Measurements from ENCODE around the gene NOTCH1.
"Not testable (repeated sequence)": the region's sequence is repeated elsewhere in the genome, so short reads cannot be mapped to it uniquely, and the experiment has no call there.

The NOTCH1 gene

GRCh38 chr9:136545965-136546696 is at the start of gene NOTCH1:
Gene NOTCH1 (minus strand): TSS chr9:136546048. CDS start chr9:136545786, 262 bp downstream.
- DNase-seq = peak; percentile 81 to 90 (median 85)

- no peak for DNase-seq
Measured at GRCh38 chr9:136594492-136594891, 48.6 kb upstream of the NOTCH1 start.

GRCh38 chr9:136593581-136593980 is 47.7 kb upstream of the NOTCH1 start:
- no peak for DNase-seq

DNA sequence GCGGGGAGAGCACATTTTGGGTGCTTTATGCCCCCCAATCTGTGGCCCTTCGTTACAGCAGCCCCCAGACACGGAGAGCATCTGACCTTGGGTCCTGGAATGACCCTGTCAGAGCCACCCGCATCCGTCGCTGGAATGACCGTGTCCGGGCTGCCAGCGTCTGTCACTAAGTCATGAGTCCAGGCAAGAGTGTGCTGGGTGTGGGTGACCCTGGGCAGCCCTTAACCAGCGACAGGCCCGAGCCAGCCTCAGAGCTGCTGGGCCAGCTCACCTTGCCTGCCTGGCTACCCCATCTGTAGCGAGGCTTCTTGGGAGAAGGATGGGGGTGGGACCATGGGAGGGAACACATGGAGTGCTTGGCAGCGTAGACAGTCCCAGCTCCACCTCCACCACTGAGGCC is 46.8 kb upstream of the NOTCH1 start:
- no peak for DNase-seq

DNA sequence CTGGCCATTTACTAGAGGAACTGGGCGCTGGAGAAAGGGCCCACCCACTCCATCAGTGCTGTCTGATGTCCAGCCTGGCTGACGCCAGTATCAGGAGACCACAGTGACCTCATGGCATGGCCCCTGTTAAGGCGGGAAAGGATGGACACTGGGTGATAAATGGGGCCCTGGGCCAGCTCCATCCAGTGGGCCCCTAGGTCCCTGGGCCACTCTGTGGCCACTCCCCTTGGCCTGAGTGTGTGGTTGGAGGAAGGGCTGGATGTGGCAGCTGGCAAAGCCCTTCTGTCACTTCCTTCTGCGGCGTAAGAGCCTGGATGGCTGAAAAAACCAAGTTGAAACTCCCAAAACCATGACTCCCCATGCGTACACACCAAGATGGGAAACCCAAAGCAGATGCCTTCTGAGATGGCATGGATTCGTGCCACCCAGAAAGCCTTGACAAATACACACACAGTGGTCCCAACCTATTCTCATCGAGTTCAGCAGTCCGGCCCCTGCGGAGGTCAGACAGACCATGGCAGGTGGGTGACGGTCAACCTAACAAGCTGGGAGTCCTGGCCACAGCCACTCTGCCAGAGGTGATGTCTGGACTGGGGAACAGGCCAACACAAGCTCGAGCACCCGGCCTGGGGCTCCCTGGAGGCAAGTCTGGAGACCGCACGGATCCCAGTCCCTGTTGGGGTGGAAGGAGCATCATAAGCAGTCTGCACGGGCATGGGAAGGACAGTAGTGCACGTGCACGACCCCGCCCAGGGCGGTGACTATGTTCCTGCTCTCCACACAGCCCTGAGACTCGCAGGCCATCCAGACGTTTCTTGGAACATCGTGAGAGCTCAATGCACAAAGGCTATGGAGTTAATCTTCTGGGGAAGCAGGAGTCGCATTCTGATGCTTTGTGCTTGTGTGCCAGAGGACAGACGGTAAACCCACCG is 45.2 kb upstream of the NOTCH1 start:
- DNase-seq = no peak

DNA sequence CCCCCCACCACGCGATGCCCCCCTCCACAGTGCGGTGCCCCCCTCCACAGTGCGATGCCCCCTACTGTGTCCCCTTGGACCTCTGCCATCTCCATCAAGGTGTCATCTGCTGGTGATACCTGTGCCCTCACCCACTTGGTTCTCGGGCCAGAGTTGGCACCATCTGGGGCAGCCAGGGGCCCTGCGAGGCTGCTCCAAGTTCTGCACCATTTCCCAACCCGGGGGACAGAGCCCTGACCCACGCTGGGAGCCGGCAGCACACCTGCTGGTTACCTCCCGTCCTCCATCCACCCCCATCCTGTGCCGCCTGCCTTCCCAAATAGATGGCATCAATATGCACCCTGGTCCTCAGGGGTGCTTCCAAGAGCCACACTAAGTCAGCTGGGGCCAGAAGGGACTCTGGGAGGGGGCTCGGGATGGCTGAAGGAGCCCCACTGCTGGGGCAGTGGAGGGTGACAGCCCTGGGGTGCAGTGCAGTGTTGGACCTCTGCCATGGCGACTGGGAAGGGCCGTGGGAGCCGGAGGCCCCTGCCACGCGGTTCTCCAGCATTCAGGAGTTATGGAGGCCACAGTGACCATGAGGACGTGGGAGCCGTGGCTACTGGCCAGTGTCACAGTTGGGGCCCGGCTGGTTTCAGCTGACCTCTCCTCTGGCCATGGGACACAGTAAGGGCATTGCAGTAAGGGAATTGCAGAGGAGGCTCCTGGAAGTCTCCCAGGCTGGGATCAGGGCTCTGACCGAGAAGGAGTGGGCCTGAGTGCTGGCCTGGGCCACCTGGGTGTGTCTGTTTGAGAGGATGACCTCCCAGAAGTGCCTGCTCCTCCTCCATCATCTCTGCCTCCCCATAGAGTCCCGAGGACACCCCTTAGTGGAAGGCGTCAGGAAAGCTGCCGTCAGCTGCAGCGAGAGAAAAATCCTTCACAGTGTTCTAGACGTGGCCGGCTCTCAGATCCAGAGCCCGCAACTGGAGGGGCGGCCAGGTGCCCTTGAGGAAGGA is 44.2 kb upstream of the NOTCH1 start:
- no peak for DNase-seq

GRCh38 chr9:136588663-136589464 is 43.0 kb upstream of the NOTCH1 start:
- peak in 1 of 6 experiments; percentile 17 for DNase-seq

GRCh38 chr9:136587944-136588662 is 42.3 kb upstream of the NOTCH1 start:
- peak in 4 of 6 experiments; percentile 11 to 23 (median 15) for DNase-seq

- no peak for DNase-seq
Measured at GRCh38 chr9:136587145-136587943, 41.5 kb upstream of the NOTCH1 start.

DNA sequence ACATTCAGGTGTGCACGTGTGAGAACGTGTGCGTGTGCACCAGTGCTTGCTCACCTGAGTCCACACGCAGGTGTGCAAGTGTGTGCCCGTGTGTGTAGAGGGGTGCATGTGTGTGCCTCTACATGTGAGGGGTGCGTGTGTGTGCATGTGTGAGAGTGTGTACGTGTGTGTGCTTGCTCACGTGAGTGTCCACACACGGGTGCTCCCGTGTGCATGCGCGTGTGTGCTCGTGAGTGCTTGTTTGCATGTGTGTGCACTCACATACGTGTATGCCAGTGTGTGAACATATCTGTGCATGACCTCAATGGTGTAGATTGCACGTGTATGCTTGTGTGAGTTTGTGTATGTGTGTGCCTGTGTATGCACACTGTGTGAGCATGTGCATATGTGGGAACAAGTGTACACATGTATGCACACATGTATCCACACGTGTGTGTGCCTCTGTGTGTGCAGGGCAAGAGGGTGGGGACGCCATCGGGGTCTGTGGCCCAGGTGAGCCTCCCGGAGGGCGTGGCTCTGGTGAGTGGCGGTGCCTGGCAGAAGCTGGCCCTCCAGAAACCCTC is 40.6 kb upstream of the NOTCH1 start:
- no peak for DNase-seq

DNA sequence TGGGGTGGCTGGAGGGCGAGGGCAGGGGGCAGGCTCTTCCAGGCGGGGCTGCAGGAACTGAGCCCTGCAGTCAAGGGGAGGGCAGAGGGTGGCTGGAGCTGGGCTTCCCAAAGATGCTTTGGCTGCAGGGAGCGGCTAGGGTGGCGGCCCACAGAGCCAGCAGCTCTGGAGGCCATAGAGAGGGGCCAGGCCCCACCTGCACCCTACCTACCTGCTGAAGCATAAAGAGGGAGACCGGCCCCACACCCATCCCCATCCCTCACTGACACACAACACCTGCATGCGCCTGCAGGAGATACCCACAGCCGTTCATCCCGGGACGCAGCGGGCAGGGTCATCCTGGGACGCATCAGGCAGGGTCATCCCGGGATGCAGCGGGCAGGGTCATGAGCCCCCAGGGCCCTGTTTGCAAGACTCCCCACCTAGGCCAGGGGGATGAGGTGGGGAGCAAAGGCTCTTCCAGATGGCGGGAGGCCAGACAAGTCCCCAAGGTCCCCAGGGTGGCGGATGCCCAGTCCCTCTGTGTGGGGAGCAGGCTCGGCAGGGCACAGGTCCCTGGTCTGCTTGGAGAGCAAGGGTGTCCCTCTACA is 39.8 kb upstream of the NOTCH1 start:
- no peak for DNase-seq

GRCh38 chr9:136584934-136585333 is 39.1 kb upstream of the NOTCH1 start:
- DNase-seq = no peak

DNA sequence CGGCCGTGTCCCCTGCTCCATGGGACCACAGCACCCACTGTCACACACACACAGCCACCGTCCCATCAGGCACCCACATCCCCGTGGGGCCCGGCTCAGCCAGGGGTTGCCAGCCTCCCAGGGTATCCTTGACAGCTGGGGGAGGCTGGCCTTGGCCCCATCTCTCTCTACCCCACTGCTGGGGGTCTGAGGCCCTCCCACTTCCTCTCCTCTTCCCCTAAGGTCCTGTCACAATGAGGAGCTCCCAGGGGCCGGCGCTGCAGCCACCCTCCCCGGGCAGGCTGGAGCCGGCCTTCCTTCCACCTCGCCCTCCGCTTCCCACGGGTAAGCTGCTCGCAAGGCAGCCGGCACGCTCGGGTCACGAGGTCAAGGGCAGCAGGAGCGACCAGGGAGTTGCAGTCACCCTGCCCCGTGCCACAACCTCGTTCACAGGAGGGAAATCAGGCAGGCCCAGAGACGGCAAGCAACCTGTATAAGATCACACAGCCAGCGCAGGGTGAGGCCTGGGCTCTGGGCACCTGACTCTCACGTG is 38.6 kb upstream of the NOTCH1 start:
- no peak for DNase-seq

DNA sequence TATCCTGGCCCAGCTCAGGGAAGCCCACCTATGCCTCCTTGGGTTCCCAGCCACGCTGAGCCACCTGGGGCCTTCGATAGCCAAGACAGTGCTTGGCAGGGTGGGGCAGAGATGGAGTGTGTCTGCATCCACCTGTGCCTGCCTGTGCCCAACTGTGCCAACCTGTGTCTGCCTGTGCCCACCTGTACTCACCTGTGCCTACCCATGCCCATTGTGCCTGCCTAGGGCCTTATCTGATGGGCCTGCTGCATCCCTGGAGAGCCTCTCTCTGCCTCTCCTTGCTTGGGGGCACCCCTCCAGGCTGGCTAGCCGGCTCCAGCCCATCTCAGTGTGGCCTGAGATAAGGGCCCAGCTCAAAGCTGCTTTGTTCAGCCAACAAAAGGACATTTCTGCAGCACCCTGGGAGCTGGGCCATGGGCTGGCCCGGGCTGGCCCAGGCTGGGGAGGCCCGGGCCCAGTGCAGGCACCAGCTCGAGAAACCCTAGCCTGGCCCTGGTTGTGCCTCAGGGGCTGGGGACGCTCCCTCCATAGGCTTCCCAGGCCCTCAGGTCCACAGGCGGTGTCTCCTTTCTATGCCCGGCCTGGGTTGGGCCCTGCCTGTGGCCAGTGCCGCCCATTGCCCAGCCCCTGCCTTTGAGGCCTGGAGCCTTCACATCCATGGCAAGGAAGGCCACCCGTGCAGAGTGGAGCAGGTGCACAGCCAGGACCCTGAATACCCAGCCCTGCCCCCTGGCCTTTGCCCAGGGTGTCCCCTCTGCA is 37.3 kb upstream of the NOTCH1 start:
- no peak for DNase-seq

GRCh38 chr9:136581614-136582447 is 36.0 kb upstream of the NOTCH1 start:
- no peak for DNase-seq

GRCh38 chr9:136579650-136580219 is 33.9 kb upstream of the NOTCH1 start:
- not testable (repeated sequence) for DNase-seq
